Liver (tissue), 9 donors: ENCODE results near the gene PEAK1. TPM values are rescaled to one million over a fixed set of nuclear protein-coding genes. Genes with fewer than 3 reads are reported as not detected.

Experiments
- DNase-seq: peaks from one replicate; pipeline ENCODE4 v3.0.0-alpha.2; 2017; ENCODE audit warnings: low spot score
- H3K27ac ChIP-seq, 2 donors: one replicate each; pipeline ENCODE4 v1.7.0; 2013; ENCODE audit warnings: inconsistent platforms in 2 of 2, low read length in 2 of 2, control low read depth in 1 of 2, low read depth in 1 of 2, mild to moderate bottlenecking in 1 of 2
- H3K27me3 ChIP-seq, 4 donors: one replicate each; pipeline versions ENCODE4 v1.6.1 to v1.7.0; 2013; ENCODE audit warnings: low read length in 3 of 4, inconsistent platforms in 1 of 4, mild to moderate bottlenecking in 1 of 4, moderate library complexity in 1 of 4; ENCODE audit not compliant: control insufficient read depth in 4 of 4, insufficient read depth in 4 of 4
- H3K36me3 ChIP-seq, 4 donors: one replicate each; pipeline versions ENCODE4 v1.6.1 to v1.7.0; 2013; ENCODE audit warnings: low read length in 3 of 4, mild to moderate bottlenecking in 3 of 4, low read depth in 1 of 4, moderate library complexity in 1 of 4; ENCODE audit not compliant: control insufficient read depth in 4 of 4, insufficient read depth in 3 of 4
- H3K4me1 ChIP-seq, 4 donors: one replicate each; pipeline versions ENCODE4 v1.6.1 to v1.7.0; 2013; ENCODE audit warnings: low read length in 3 of 4, mild to moderate bottlenecking in 3 of 4, moderate library complexity in 1 of 4; ENCODE audit not compliant: control insufficient read depth in 4 of 4, insufficient read depth in 4 of 4
- H3K4me3 ChIP-seq, 3 donors: one replicate each; pipeline versions ENCODE4 v1.6.1 to v1.7.0; 2013; ENCODE audit warnings: low read length in 3 of 3, control low read depth in 1 of 3, low read depth in 1 of 3, mild to moderate bottlenecking in 1 of 3
- H3K9ac ChIP-seq, 2 donors: one replicate each; pipeline ENCODE4 v1.7.0; 2013; ENCODE audit warnings: low read length in 2 of 2, mild to moderate bottlenecking in 2 of 2, moderate library complexity in 2 of 2, control low read depth in 1 of 2, low read depth in 1 of 2
- H3K9me3 ChIP-seq, 4 donors: one replicate each; pipeline versions ENCODE4 v1.6.1 to v1.7.0; 2013; ENCODE audit warnings: low read length in 3 of 4; ENCODE audit not compliant: control insufficient read depth in 4 of 4
- EGR1 ChIP-seq, 2 donors: IDR thresholded peaks; 2 replicates each; pipeline ENCODE4 v1.6.1; 2016 to 2018; ENCODE audit warnings: antibody characterized with exemption in 2 of 2, low read depth in 2 of 2
- HNF4G ChIP-seq: IDR thresholded peaks from 2 replicates; pipeline ENCODE4 v1.6.1; 2016; ENCODE audit warnings: antibody characterized with exemption
- MAX ChIP-seq: IDR thresholded peaks from 2 replicates; pipeline ENCODE4 v1.6.1; 2016; ENCODE audit warnings: antibody characterized with exemption
- RAD21 ChIP-seq, 2 donors: IDR thresholded peaks; 2 replicates each; pipeline ENCODE4 v1.6.1; 2016; ENCODE audit warnings: antibody characterized with exemption in 2 of 2, mild to moderate bottlenecking in 2 of 2
- REST ChIP-seq: IDR thresholded peaks from 2 replicates; pipeline ENCODE4 v1.6.1; 2016; ENCODE audit warnings: antibody characterized with exemption, mild to moderate bottlenecking
- YY1 ChIP-seq: IDR thresholded peaks from 2 replicates; pipeline ENCODE4 v1.6.1; 2016; ENCODE audit warnings: antibody characterized with exemption, mild to moderate bottlenecking
- ZBTB33 ChIP-seq: IDR thresholded peaks from 2 replicates; pipeline ENCODE4 v1.6.1; 2016; ENCODE audit warnings: antibody characterized with exemption
- WGBS: extraction: QIAGEN DNeasy Blood & Tissue Kit; methylation state at CpG from one replicate; pipeline ENCODE4 v1.1.7; 2013; 5-methylcytosine and 5-hydroxymethylcytosine counted together
- polyA plus RNA-seq, 2 donors: library from polyadenylated mRNA; stranded (reverse) in 1 of 2; unstranded in 1 of 2; fragments of 200-250 nt in 1 of 2; fragments of >200 nt in 1 of 2; fragmentation: Nextera tagmentation in 1 of 2; extraction: Ambion mirVana in 1 of 2; gene quantifications; one replicate each; pipeline versions ENCODE4 v1.2.1 to v1.2.3, GENCODE V29; 2013 to 2015
- total RNA-seq, 2 donors: library from RNA; depleted of rRNA; stranded (reverse); fragments of >200 nt; gene quantifications; one replicate each; pipeline ENCODE4 v1.2.3, GENCODE V29; 2014
- donor health status: healthy.
- donor health status: healthy.
- donor health status: healthy.
- donor health status: healthy.
- donor health status: healthy.

Gene PEAK1
- total and polyA plus RNA-seq, 4 donors: 1.8 to 14.9 (median 5.8) TPM

GRCh38 chr15:77195586-77195985 lies 224.3 kb downstream of the PEAK1 start:
- Histone ChIP-seq H3K9ac (no peak overlapping the region), H3K4me3 (no peak overlapping the region), H3K4me1 (no peaks in the 10 kb centered on the region), H3K36me3 (peaks cover 0 to 8% (median 3%) of the 10 kb centered on the region in 4 donors), H3K27ac (no peak overlapping the region), H3K27me3 (no peaks in the 10 kb centered on the region), H3K9me3 (peaks cover 0 to 2% (median 0%) of the 10 kb centered on the region in 4 donors)
- 98% methylated on average over 3 of the region's 3 CpGs for WGBS
- no peak for DNase-seq
- TF ChIP-seq EGR1 (IDR thresholded peaks at IDR 0.05; ENCODE audit: low read depth in 2 of 2): no peak
- TF ChIP-seq HNF4G: no peak
- TF ChIP-seq REST: no peak
- TF ChIP-seq YY1: no peak
- TF ChIP-seq RAD21 (IDR thresholded peaks at IDR 0.05): no peak
- TF ChIP-seq ZBTB33: no peak

GRCh38 chr15:77192451-77192850 lies 227.5 kb downstream of the PEAK1 start:
- Histone ChIP-seq H3K27ac (no peak overlapping the region), H3K27me3 (no peaks in the 10 kb centered on the region), H3K9ac (no peak overlapping the region), H3K9me3 (no peaks in the 10 kb centered on the region), H3K36me3 (no peaks in the 10 kb centered on the region), H3K4me1 (no peaks in the 10 kb centered on the region), H3K4me3 (no peak overlapping the region)
- no peak for TF ChIP-seq ZBTB33
- no peak for TF ChIP-seq MAX
- no peak for TF ChIP-seq REST
- DNase-seq: no peak
- 98% methylated on average over 4 of the region's 4 CpGs for WGBS
